HCT116 (cell line): ENCODE results near the gene LRIG1. TPM values are rescaled to one million over a fixed set of nuclear protein-coding genes. Genes with fewer than 3 reads are reported as not detected.

Experiments used
- ATAC-seq: fragments of 200-7000 bp; cut with Tn5 transposase; 2 replicates; pipeline ENCODE4 v1.9.1; 2020; ENCODE audit warnings: mild to moderate bottlenecking, moderate library complexity
- BruUV-seq: library from RNA; stranded (reverse); fragments of 400-500 nt; replicated peaks from 2 replicates; lab custom pipeline; 2021; lab: Mats Ljungman, UMichigan
- CTCF ChIA-PET: fragments of 300-600 bp; sonication (Branson Sonifier 250); formaldehyde crosslinking; loops from one replicate; lab custom pipeline; 2021; ENCODE audit warnings: antibody characterized with exemption; lab: Charles Lee
- POLR2A ChIA-PET: fragments of 300-600, 350-600 bp; sonication (Branson Sonifier 250); formaldehyde crosslinking; loops from one replicate; lab custom pipeline; 2021; ENCODE audit warnings: antibody characterized with exemption; lab: Charles Lee
- RAD21 ChIA-PET, 2 experiments: fragments of 300-600 bp; sonication (Branson Sonifier 250); formaldehyde crosslinking; loops; one replicate each; lab custom pipeline; 2023; ENCODE audit warnings: low total read pairs in 2 of 2; ENCODE audit not compliant: uncharacterized antibody in 2 of 2, unreplicated experiment in 2 of 2, low non-redundant PET in 1 of 2; lab: Charles Lee
- DNase-seq: peaks from one replicate; pipeline ENCODE4 v3.0.0-alpha.2; 2010; ENCODE audit warnings: low read depth, low spot score
- H2AFZ ChIP-seq: fragments of 200-600 bp; shearing (Covaris generic), sonication (generic); 2 replicates; pipeline ENCODE4 v1.6.1; 2017; ENCODE audit warnings: low read depth, mixed run types, mixed read lengths, antibody characterized with exemption, low read length; ENCODE audit not compliant: poor library complexity, severe bottlenecking
- H3K27ac ChIP-seq: 2 replicates; pipeline ENCODE4 v1.5.1; 2012; ENCODE audit warnings: low read depth, low read length
- H3K27me3 ChIP-seq: fragments of 200-600 bp; sonication (generic); 2 replicates; pipeline ENCODE4 v1.6.1; 2016; ENCODE audit warnings: mixed run types, low read length, mixed read lengths; ENCODE audit not compliant: insufficient read depth
- H3K36me3 ChIP-seq, 2 experiments: fragments of 200-500 bp in 1 of 2; fragments of 200-600 bp in 1 of 2; sonication (Bioruptor generic) in 1 of 2; sonication (generic) in 1 of 2; 2 replicates each; pipeline versions ENCODE4 v1.5.1 to v1.6.1; 2014 to 2016; ENCODE audit warnings: low read length in 2 of 2, inconsistent platforms in 1 of 2, mixed read lengths in 1 of 2, mixed run types in 1 of 2; ENCODE audit not compliant: insufficient read depth in 2 of 2, control insufficient read depth in 1 of 2
- H3K4me1 ChIP-seq, 2 experiments: fragments of 200-600 bp in 1 of 2; sonication (generic) in 1 of 2; 2 replicates each; pipeline versions ENCODE4 v1.5.1 to v1.6.1; 2012 to 2017; ENCODE audit warnings: low read length in 2 of 2, inconsistent platforms in 1 of 2, mild to moderate bottlenecking in 1 of 2, mixed read lengths in 1 of 2, mixed run types in 1 of 2, moderate library complexity in 1 of 2; ENCODE audit not compliant: insufficient read depth in 2 of 2, control insufficient read depth in 1 of 2
- H3K4me2 ChIP-seq: fragments of 200-600 bp; sonication (generic); 2 replicates; pipeline ENCODE4 v1.6.1; 2017; ENCODE audit warnings: mixed run types, low read length, mixed read lengths
- H3K4me3 ChIP-seq, 2 experiments: fragments of 200-600 bp in 1 of 2; sonication (generic) in 1 of 2; replicated peaks in 1 of 2; 2 replicates each; pipeline ENCODE4 v1.5.1; 2011 to 2016; ENCODE audit warnings: low read length in 2 of 2, control low read depth in 1 of 2, low read depth in 1 of 2, mild to moderate bottlenecking in 1 of 2, mixed read lengths in 1 of 2, mixed run types in 1 of 2
- H3K79me2 ChIP-seq: fragments of 200-600 bp; sonication (generic); 2 replicates; pipeline ENCODE4 v1.6.1; 2017; ENCODE audit warnings: mild to moderate bottlenecking, mixed run types, low read length, moderate library complexity, mixed read lengths; ENCODE audit not compliant: insufficient read depth
- H3K9ac ChIP-seq: fragments of 200-600 bp; sonication (generic); 2 replicates; pipeline ENCODE4 v1.6.1; 2016; ENCODE audit warnings: low read length, mixed read lengths
- H3K9me2 ChIP-seq: fragments of 200-600 bp; sonication (generic), shearing (Covaris generic); 2 replicates; pipeline ENCODE4 v1.6.1; 2017; ENCODE audit warnings: mixed run types, mild to moderate bottlenecking, moderate library complexity; ENCODE audit not compliant: insufficient read depth
- H3K9me3 ChIP-seq, 2 experiments: fragments of 200-500 bp in 1 of 2; fragments of 200-600 bp in 1 of 2; sonication (Bioruptor generic) in 1 of 2; sonication (generic) in 1 of 2; 2 replicates each; pipeline ENCODE4 v1.6.1; 2014 to 2017; ENCODE audit warnings: low read length in 2 of 2, mixed read lengths in 2 of 2, inconsistent platforms in 1 of 2, low read depth in 1 of 2, mild to moderate bottlenecking in 1 of 2, mixed run types in 1 of 2, moderate library complexity in 1 of 2; ENCODE audit not compliant: control insufficient read depth in 1 of 2, insufficient read depth in 1 of 2
- H4K20me1 ChIP-seq: fragments of 200-600 bp; sonication (generic), shearing (Covaris generic); 2 replicates; pipeline ENCODE4 v1.6.1; 2017; ENCODE audit warnings: mixed run types, mild to moderate bottlenecking, moderate library complexity; ENCODE audit not compliant: insufficient read depth
- CBX3 ChIP-seq: IDR thresholded peaks from 2 replicates; pipeline ENCODE4 v1.6.1; 2012; ENCODE audit warnings: low read depth
- CEBPB ChIP-seq: IDR thresholded peaks from 2 replicates; pipeline ENCODE4 v1.6.1; 2012; ENCODE audit warnings: low read depth
- ELF1 ChIP-seq: IDR thresholded peaks from 2 replicates; pipeline ENCODE4 v1.6.1; 2012; ENCODE audit warnings: low read depth, borderline replicate concordance
- EZH2phosphoT487 ChIP-seq: fragments of 200-600 bp; IDR thresholded peaks from 2 replicates; pipeline ENCODE4 v1.6.1; 2018; ENCODE audit warnings: antibody characterized with exemption, borderline replicate concordance
- JUND ChIP-seq: IDR thresholded peaks from 2 replicates; pipeline ENCODE4 v1.6.1; 2012
- POLR2A ChIP-seq: IDR thresholded peaks from 2 replicates; pipeline ENCODE4 v1.7.0; 2011; ENCODE audit warnings: borderline replicate concordance; ENCODE audit not compliant: insufficient read depth, insufficient read length; ENCODE audit errors: extremely low read depth
- REST ChIP-seq: IDR thresholded peaks from 2 replicates; pipeline ENCODE4 v1.6.1; 2012; ENCODE audit warnings: low read depth
- SIN3A ChIP-seq: IDR thresholded peaks from 2 replicates; pipeline ENCODE4 v1.6.1; 2012; ENCODE audit warnings: low read depth
- SRF ChIP-seq: IDR thresholded peaks from 2 replicates; pipeline ENCODE4 v1.6.1; 2012; ENCODE audit warnings: low read depth
- TCF7L2 ChIP-seq: IDR thresholded peaks from 2 replicates; pipeline ENCODE4 v1.7.0; 2011; ENCODE audit warnings: borderline replicate concordance, inconsistent platforms; ENCODE audit not compliant: insufficient read depth, insufficient read length; ENCODE audit errors: extremely low read depth
- YY1 ChIP-seq: IDR thresholded peaks from 2 replicates; pipeline ENCODE4 v1.6.1; 2011; ENCODE audit warnings: low read length, low read depth, moderate library complexity, mild to moderate bottlenecking; ENCODE audit not compliant: insufficient replicate concordance; ENCODE audit errors: extremely low read depth
- ZNF274 ChIP-seq: fragments of 200-500 bp; sonication (Bioruptor generic); IDR thresholded peaks from 2 replicates; pipeline ENCODE4 v1.6.1; 2014; ENCODE audit warnings: mild to moderate bottlenecking, low read depth, low read length, inconsistent platforms
- intact Hi-C: fragments of 100-400 bp; cut with micrococcal nuclease; formaldehyde crosslinking; loops from 2 replicates; pipeline ENCODE4 v1.10.0; 2022
- total RNA-seq: library from RNA; stranded (reverse); gene quantifications from one replicate; pipeline ENCODE4 v1.2.1, GENCODE V29; 2021; ENCODE audit not compliant: unreplicated experiment

The LRIG1 gene
- total RNA-seq, 1 experiment from 2014 or later: 3.1 TPM

- H3K9me3 ChIP-seq: no peaks in the 10 kb centered on the region
- no peaks in the 10 kb centered on the region for H3K4me1 ChIP-seq
- H3K9ac ChIP-seq: no peak overlapping the region
- BruUV-seq: no TSS peak
- ChIA-PET CTCF (interaction anchor here (1.9 kb wide), 1 partner anchor 406 kb away, joined by 6 read pairs; no protein-coding TSS in a partner anchor), RAD21 (no interaction called here), POLR2A (no interaction called here)
- no peaks in the 10 kb centered on the region for H4K20me1 ChIP-seq
- H3K4me2 ChIP-seq: no peak overlapping the region
- no peak overlapping the region for H3K27ac ChIP-seq
- no peaks in the 10 kb centered on the region for H3K9me2 ChIP-seq
- DNase-seq (no peak), ATAC-seq (no peak)
- H3K27me3 ChIP-seq: no peaks in the 10 kb centered on the region
- intact Hi-C loops: no loop called here
- H2AFZ ChIP-seq: no peak overlapping the region
- no peak overlapping the region for H3K4me3 ChIP-seq
- no peaks in the 10 kb centered on the region for H3K36me3 ChIP-seq
- no peak for TF ChIP-seq ZNF274
- no peak for TF ChIP-seq TCF7L2
- TF ChIP-seq YY1: no peak
- TF ChIP-seq SIN3A: no peak
- TF ChIP-seq ELF1: no peak
- TF ChIP-seq EZH2phosphoT487: no peak
- TF ChIP-seq POLR2A: no peak
- no peak for TF ChIP-seq CBX3
- no peak for TF ChIP-seq CEBPB
- no peak for TF ChIP-seq REST
- no peak for TF ChIP-seq JUND
- no peak for TF ChIP-seq SRF
- no peaks in the 10 kb centered on the region for H3K79me2 ChIP-seq
Observed at GRCh38 chr3:66409771-66410754, 90.8 kb downstream of the LRIG1 start.
